Prostate gland (tissue), 2 donors: ENCODE measurements around the gene GPR45. TPM values are rescaled to one million over a fixed set of nuclear protein-coding genes. Genes with fewer than 3 reads are reported as not detected.

Experiments used
- DNase-seq: peaks from one replicate; pipeline ENCODE4 v3.0.0-alpha.2; 2019; ENCODE audit warnings: low spot score
- H3K27ac ChIP-seq, 2 donors: fragments of 200-600 bp; sonication (generic); 2 replicates each; pipeline ENCODE4 v1.5.1; 2017 to 2019
- H3K27me3 ChIP-seq: fragments of 200-600 bp; sonication (generic); replicated peaks from 2 replicates; pipeline ENCODE4 v1.5.1; 2019; ENCODE audit not compliant: insufficient read depth
- H3K36me3 ChIP-seq, 2 donors: fragments of 200-600 bp; sonication (generic); 1 replicate in 1 of 2; 2 replicates in 1 of 2; pipeline versions ENCODE4 v1.5.1 to v1.8.1; 2017 to 2019
- H3K4me1 ChIP-seq: fragments of 200-600 bp; sonication (generic); replicated peaks from 2 replicates; pipeline ENCODE4 v1.5.1; 2019
- H3K4me3 ChIP-seq, 2 donors: fragments of 200-600 bp; sonication (generic); 2 replicates each; pipeline ENCODE4 v1.5.1; 2017 to 2019
- H3K9me3 ChIP-seq: fragments of 200-600 bp; sonication (generic); 2 replicates; pipeline ENCODE4 v1.5.1; 2017
- CTCF ChIP-seq, 4 experiments: fragments of 200-600 bp in 2 of 4; fragments of 450-650 bp in 2 of 4; sonication (generic) in 2 of 4; IDR thresholded peaks; 1 replicate in 3 of 4; 2 replicates in 1 of 4; pipeline ENCODE4 v1.5.1; 2016 to 2019; ENCODE audit warnings: antibody characterized with exemption in 4 of 4, mild to moderate bottlenecking in 2 of 4, moderate library complexity in 2 of 4
- POLR2A ChIP-seq: fragments of 450-650 bp; IDR thresholded peaks from one replicate; pipeline ENCODE4 v1.6.1; 2016; ENCODE audit warnings: antibody characterized with exemption, mild to moderate bottlenecking
- POLR2AphosphoS5 ChIP-seq: sonication (generic); formaldehyde crosslinking; IDR thresholded peaks from one replicate; pipeline ENCODE4 v1.6.1; 2017; ENCODE audit warnings: antibody characterized with exemption
- WGBS: methylation state at CpG from one replicate; pipeline ENCODE4 v1.1.5; 2018; 5-methylcytosine and 5-hydroxymethylcytosine counted together
- intact Hi-C: fragments of 100-400 bp; cut with DNase I; formaldehyde crosslinking; loops from one replicate; pipeline ENCODE4 v1.14.2; 2022
- total RNA-seq, 2 donors: library from RNA; depleted of rRNA; stranded (reverse); fragments of >200 nt; gene quantifications; one replicate each; pipeline ENCODE4 v1.1.0, GENCODE V29; 2016

Gene GPR45
- total RNA-seq, 2 donors from 2014 or later: not detected

GRCh38 chr2:105272176-105272575 lies 30.6 kb downstream of the GPR45 start:
- peaks cover 13 to 36% of the 10 kb centered on the region in 2 donors for H3K36me3 ChIP-seq
- TF ChIP-seq CTCF (IDR thresholded peaks at IDR 0.05) (no peak), POLR2A (no peak), POLR2AphosphoS5 (no peak)

GRCh38 chr2:105274046-105274445 lies 32.5 kb downstream of the GPR45 start:
- no peak for DNase-seq
- Histone ChIP-seq H3K27ac (no peak overlapping the region), H3K4me1 (no peaks in the 10 kb centered on the region), H3K4me3 (no peak overlapping the region), H3K9me3 (no peaks in the 10 kb centered on the region), H3K36me3 (peaks cover 13 to 28% of the 10 kb centered on the region in 2 donors), H3K27me3 (no peaks in the 10 kb centered on the region)
- intact Hi-C loops: no loop called here
- WGBS: 82% methylated on average over 4 of the region's 4 CpGs
- TF ChIP-seq CTCF (IDR thresholded peaks at IDR 0.05): no peak
- no peak for TF ChIP-seq POLR2A
- no peak for TF ChIP-seq POLR2AphosphoS5

More at GRCh38 chr2:105272176-105272575, 30.6 kb downstream of the GPR45 start:
- 89% methylated on average over 9 of the region's 9 CpGs for WGBS
- H3K27me3 ChIP-seq: no peaks in the 10 kb centered on the region
- DNase-seq: no peak
- intact Hi-C loops: no loop called here
- H3K4me1 ChIP-seq: no peaks in the 10 kb centered on the region
- no peak overlapping the region for H3K4me3 ChIP-seq
- no peak overlapping the region for H3K27ac ChIP-seq
- no peaks in the 10 kb centered on the region for H3K9me3 ChIP-seq

- WGBS: 59% methylated on average over 5 of the region's 5 CpGs
- intact Hi-C loops: no loop called here
- Histone ChIP-seq H3K9me3 (no peaks in the 10 kb centered on the region), H3K27ac (no peak overlapping the region), H3K27me3 (no peaks in the 10 kb centered on the region), H3K4me1 (no peaks in the 10 kb centered on the region), H3K4me3 (no peak overlapping the region), H3K36me3 (peaks cover under 1 to 17% of the 10 kb centered on the region in 2 donors)
- TF ChIP-seq POLR2AphosphoS5 (no peak), CTCF (IDR thresholded peaks at IDR 0.05) (no peak), POLR2A (no peak)
- no peak for DNase-seq
Measured at GRCh38 chr2:105278654-105279053, 37.1 kb downstream of the GPR45 start.

GRCh38 chr2:105279126-105279525 lies 37.6 kb downstream of the GPR45 start:
- H3K27ac ChIP-seq: no peak overlapping the region
- H3K4me3 ChIP-seq: no peak overlapping the region
- H3K36me3 ChIP-seq: peaks cover 0 to 17% of the 10 kb centered on the region in 2 donors
- no peaks in the 10 kb centered on the region for H3K4me1 ChIP-seq
- H3K27me3 ChIP-seq: no peaks in the 10 kb centered on the region
- no peak for TF ChIP-seq POLR2A
- TF ChIP-seq CTCF (IDR thresholded peaks at IDR 0.05): no peak
- WGBS: 100% methylated on average over 1 of the region's 1 CpG
- intact Hi-C loops: no loop called here
- no peaks in the 10 kb centered on the region for H3K9me3 ChIP-seq
- DNase-seq: no peak

- intact Hi-C loops: no loop called here
- 89% methylated on average over 10 of the region's 10 CpGs for WGBS
- DNase-seq: no peak
- no peaks in the 10 kb centered on the region for H3K4me1 ChIP-seq
- H3K4me3 ChIP-seq: no peak overlapping the region
- H3K9me3 ChIP-seq: no peaks in the 10 kb centered on the region
- peaks cover 0 to 6% of the 10 kb centered on the region in 2 donors for H3K36me3 ChIP-seq
- H3K27me3 ChIP-seq: no peaks in the 10 kb centered on the region
- TF ChIP-seq CTCF (IDR thresholded peaks at IDR 0.05) (no peak), POLR2A (no peak), POLR2AphosphoS5 (no peak)
- no peak overlapping the region for H3K27ac ChIP-seq
Measured at GRCh38 chr2:105280281-105280680, 38.7 kb downstream of the GPR45 start.
